Ovary (tissue), 1 donor: ENCODE measurements around the gene ACOT7.

Experiments
- EP300 ChIP-seq: sonication (generic); formaldehyde crosslinking; IDR thresholded peaks from one replicate; pipeline ENCODE4 v1.6.1; 2017; ENCODE audit warnings: antibody characterized with exemption
- POLR2A ChIP-seq: fragments of 450-650 bp; IDR thresholded peaks from one replicate; pipeline ENCODE4 v1.6.1; 2017; ENCODE audit warnings: antibody characterized with exemption, mild to moderate bottlenecking, moderate library complexity

DNA sequence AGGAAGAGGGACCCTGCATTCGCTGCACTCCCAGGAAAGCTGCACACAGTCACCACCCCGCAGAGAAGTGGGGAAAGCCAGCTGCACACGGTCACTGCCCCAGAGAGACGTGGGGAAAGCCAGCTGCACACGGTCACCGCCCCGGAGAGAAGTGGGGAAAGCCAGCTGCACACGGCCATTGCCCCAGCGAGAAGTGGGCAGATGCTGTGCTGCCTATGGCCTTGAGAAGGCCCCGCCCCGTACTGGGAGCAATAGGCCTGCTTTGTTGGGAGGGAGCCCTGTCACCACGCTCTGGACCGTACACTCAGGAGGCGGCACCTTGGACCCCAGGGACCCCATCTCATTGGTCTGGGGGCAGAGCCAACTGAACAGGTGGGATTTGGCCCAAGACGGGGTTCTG is 128.4 kb downstream of the ACOT7 start:
- TF ChIP-seq POLR2A (no peak), EP300 (no peak)
